WTC11 (cell line): Measurements from ENCODE around the gene CDC73.

ENCODE experiments used
- E2F1 ChIP-seq: sonication (generic); formaldehyde crosslinking; IDR thresholded peaks from 2 replicates; pipeline ENCODE4 v1.8.0; 2022; ENCODE audit warnings: mild to moderate bottlenecking, missing genetic modification reagents
- FOXJ3 ChIP-seq: sonication (generic); formaldehyde crosslinking; IDR thresholded peaks from 2 replicates; pipeline ENCODE4 v1.9.0; 2021; ENCODE audit warnings: missing genetic modification reagents, mild to moderate bottlenecking, borderline replicate concordance
- TEAD1 ChIP-seq: sonication (generic); formaldehyde crosslinking; IDR thresholded peaks from 2 replicates; pipeline ENCODE4 v1.8.0; 2022; ENCODE audit warnings: mild to moderate bottlenecking, missing genetic modification reagents
- ZNF317 ChIP-seq: sonication (generic); formaldehyde crosslinking; IDR thresholded peaks from 2 replicates; pipeline ENCODE4 v1.8.1; 2023; ENCODE audit warnings: low read depth, mild to moderate bottlenecking, moderate library complexity, missing genetic modification reagents, borderline replicate concordance
- TF ChIP-seq, protein P1 (sequence below): fragments of 200-600 bp; IDR thresholded peaks from 2 replicates; pipeline ENCODE4 v1.8.0; 2022; ENCODE audit warnings: antibody characterized with exemption
- TF ChIP-seq, protein P2 (sequence below): sonication (generic); formaldehyde crosslinking; IDR thresholded peaks from 2 replicates; pipeline ENCODE4 v1.8.1; 2022; ENCODE audit warnings: mild to moderate bottlenecking, missing genetic modification reagents, moderate library complexity, borderline replicate concordance
- TF ChIP-seq, protein P3 (sequence below): sonication (generic); formaldehyde crosslinking; IDR thresholded peaks from 2 replicates; pipeline ENCODE4 v1.8.1; 2023; ENCODE audit warnings: mild to moderate bottlenecking, missing genetic modification reagents

DNA sequence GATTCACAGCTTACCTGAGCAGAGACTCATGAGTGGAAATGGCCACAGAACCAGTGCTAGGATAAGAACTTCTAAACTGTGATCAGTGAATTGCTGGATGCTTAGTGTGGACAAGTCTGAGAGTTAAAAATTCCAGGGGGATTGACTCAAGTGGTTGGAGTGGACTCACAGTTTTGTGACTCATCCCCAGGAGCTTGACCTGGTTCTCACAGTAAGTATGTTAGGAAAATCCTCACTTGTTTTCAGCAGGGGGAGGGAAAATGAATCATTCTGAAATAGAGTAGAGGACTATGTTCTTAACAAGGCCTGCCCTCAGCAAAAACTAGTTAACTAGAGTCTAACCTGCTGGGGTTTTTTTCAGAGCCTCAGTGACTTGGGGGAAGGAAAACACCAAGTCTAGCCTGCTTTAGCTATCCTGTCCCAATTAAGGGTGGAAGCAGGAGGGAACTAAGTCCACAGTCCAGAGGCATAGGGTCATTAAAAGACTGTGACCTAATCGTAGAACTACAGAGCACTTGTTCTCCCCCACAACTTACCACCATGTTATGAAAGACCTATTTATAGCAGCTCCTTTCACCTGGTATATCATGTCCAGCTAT lies 6.1 kb upstream of the CDC73 start:
- TF ChIP-seq, protein P1, sequence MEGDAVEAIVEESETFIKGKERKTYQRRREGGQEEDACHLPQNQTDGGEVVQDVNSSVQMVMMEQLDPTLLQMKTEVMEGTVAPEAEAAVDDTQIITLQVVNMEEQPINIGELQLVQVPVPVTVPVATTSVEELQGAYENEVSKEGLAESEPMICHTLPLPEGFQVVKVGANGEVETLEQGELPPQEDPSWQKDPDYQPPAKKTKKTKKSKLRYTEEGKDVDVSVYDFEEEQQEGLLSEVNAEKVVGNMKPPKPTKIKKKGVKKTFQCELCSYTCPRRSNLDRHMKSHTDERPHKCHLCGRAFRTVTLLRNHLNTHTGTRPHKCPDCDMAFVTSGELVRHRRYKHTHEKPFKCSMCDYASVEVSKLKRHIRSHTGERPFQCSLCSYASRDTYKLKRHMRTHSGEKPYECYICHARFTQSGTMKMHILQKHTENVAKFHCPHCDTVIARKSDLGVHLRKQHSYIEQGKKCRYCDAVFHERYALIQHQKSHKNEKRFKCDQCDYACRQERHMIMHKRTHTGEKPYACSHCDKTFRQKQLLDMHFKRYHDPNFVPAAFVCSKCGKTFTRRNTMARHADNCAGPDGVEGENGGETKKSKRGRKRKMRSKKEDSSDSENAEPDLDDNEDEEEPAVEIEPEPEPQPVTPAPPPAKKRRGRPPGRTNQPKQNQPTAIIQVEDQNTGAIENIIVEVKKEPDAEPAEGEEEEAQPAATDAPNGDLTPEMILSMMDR, result no peak
- no peak for TF ChIP-seq ZNF317 (CRISPR knock-in tag)
- TF ChIP-seq, protein P2, sequence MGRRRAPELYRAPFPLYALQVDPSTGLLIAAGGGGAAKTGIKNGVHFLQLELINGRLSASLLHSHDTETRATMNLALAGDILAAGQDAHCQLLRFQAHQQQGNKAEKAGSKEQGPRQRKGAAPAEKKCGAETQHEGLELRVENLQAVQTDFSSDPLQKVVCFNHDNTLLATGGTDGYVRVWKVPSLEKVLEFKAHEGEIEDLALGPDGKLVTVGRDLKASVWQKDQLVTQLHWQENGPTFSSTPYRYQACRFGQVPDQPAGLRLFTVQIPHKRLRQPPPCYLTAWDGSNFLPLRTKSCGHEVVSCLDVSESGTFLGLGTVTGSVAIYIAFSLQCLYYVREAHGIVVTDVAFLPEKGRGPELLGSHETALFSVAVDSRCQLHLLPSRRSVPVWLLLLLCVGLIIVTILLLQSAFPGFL (CRISPR knock-in tag), result no peak
- no peak for TF ChIP-seq FOXJ3
- no peak for TF ChIP-seq TEAD1
- TF ChIP-seq, protein P3, sequence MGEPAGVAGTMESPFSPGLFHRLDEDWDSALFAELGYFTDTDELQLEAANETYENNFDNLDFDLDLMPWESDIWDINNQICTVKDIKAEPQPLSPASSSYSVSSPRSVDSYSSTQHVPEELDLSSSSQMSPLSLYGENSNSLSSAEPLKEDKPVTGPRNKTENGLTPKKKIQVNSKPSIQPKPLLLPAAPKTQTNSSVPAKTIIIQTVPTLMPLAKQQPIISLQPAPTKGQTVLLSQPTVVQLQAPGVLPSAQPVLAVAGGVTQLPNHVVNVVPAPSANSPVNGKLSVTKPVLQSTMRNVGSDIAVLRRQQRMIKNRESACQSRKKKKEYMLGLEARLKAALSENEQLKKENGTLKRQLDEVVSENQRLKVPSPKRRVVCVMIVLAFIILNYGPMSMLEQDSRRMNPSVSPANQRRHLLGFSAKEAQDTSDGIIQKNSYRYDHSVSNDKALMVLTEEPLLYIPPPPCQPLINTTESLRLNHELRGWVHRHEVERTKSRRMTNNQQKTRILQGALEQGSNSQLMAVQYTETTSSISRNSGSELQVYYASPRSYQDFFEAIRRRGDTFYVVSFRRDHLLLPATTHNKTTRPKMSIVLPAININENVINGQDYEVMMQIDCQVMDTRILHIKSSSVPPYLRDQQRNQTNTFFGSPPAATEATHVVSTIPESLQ, result no peak
- no peak for TF ChIP-seq E2F1 (CRISPR knock-in tag)
